Muscle of leg (tissue), 11 donors: ENCODE results near the gene CGB8. TPM values are rescaled to one million over a fixed set of nuclear protein-coding genes. Genes with fewer than 3 reads are reported as not detected.

ENCODE experiments used
- DNase-seq: peaks from one replicate; pipeline ENCODE4 v3.0.0; 2013
- H3K27ac ChIP-seq: one replicate; pipeline ENCODE4 v1.5.1; 2013; ENCODE audit warnings: mild to moderate bottlenecking, low read length, control low read depth
- H3K27me3 ChIP-seq: one replicate; pipeline ENCODE4 v1.6.1; 2013; ENCODE audit warnings: low read length; ENCODE audit not compliant: control insufficient read depth, insufficient read depth
- H3K36me3 ChIP-seq: one replicate; pipeline ENCODE4 v1.6.1; 2013; ENCODE audit warnings: low read length; ENCODE audit not compliant: control insufficient read depth, insufficient read depth
- H3K4me1 ChIP-seq: one replicate; pipeline ENCODE4 v1.6.1; 2013; ENCODE audit warnings: low read length; ENCODE audit not compliant: control insufficient read depth, insufficient read depth
- H3K4me3 ChIP-seq: one replicate; pipeline ENCODE4 v1.5.1; 2013; ENCODE audit warnings: low read length, control low read depth
- H3K9me3 ChIP-seq: replicated peaks from 2 replicates; pipeline ENCODE4 v1.6.1; 2013; ENCODE audit warnings: low read depth, low read length; ENCODE audit not compliant: control insufficient read depth
- WGBS: methylation state at CpG from one replicate; pipeline ENCODE4 v1.1.5; 2013; ENCODE audit warnings: missing lambda C conversion rate; ENCODE audit not compliant: insufficient coverage; 5-methylcytosine and 5-hydroxymethylcytosine counted together
- polyA plus RNA-seq, 8 donors: library from polyadenylated mRNA; unstranded; fragments of 120-200 nt; gene quantifications; one replicate each; pipeline versions ENCODE4 v1.2.1 to v1.2.3, GENCODE V29; 2013; ENCODE audit warnings: inconsistent platforms in 1 of 8, low replicate concordance in 1 of 8; ENCODE audit not compliant: insufficient read length in 8 of 8, insufficient read depth in 1 of 8
- total RNA-seq: library from RNA; stranded (reverse); fragments of 120-200 nt; gene quantifications from one replicate; pipeline ENCODE4 v1.2.4, GENCODE V29; 2013

The CGB8 gene
- total and polyA plus RNA-seq, 9 donors: 0.20 to 0.58 (median 0.27) TPM; not detected in 4

GRCh38 chr19:49009828-49010227 is 39.1 kb downstream of the CGB8 start:
- DNase-seq: no peak
- no peak overlapping the region for H3K27ac ChIP-seq
- WGBS: 94% methylated on average over 17 of the region's 18 CpGs
- H3K4me1 ChIP-seq: no peaks in the 10 kb centered on the region
- peaks cover 72% of the 10 kb centered on the region for H3K36me3 ChIP-seq
- H3K9me3 ChIP-seq: no peaks in the 10 kb centered on the region
- no peaks in the 10 kb centered on the region for H3K27me3 ChIP-seq
- no peak overlapping the region for H3K4me3 ChIP-seq

- Histone ChIP-seq H3K27ac (no peak overlapping the region), H3K27me3 (no peaks in the 10 kb centered on the region), H3K36me3 (peaks cover 77% of the 10 kb centered on the region), H3K4me1 (no peaks in the 10 kb centered on the region), H3K9me3 (no peaks in the 10 kb centered on the region), H3K4me3 (no peak overlapping the region)
- DNase-seq: no peak
- WGBS: 97% methylated on average over 21 of the region's 22 CpGs
Measured at GRCh38 chr19:49006905-49007304, 42.0 kb downstream of the CGB8 start.

- no peak for DNase-seq
- H3K4me3 ChIP-seq: no peak overlapping the region
- peaks cover 65% of the 10 kb centered on the region for H3K36me3 ChIP-seq
- WGBS: 96% methylated on average over 6 of the region's 7 CpGs
- no peaks in the 10 kb centered on the region for H3K27me3 ChIP-seq
- no peaks in the 10 kb centered on the region for H3K4me1 ChIP-seq
- no peak overlapping the region for H3K27ac ChIP-seq
- no peaks in the 10 kb centered on the region for H3K9me3 ChIP-seq
Measured at GRCh38 chr19:49004964-49005614, 43.8 kb downstream of the CGB8 start.

- no peak overlapping the region for H3K27ac ChIP-seq
- no peak for DNase-seq
- 98% methylated on average over 14 of the region's 15 CpGs for WGBS
- peaks cover 65% of the 10 kb centered on the region for H3K36me3 ChIP-seq
- no peaks in the 10 kb centered on the region for H3K27me3 ChIP-seq
- H3K4me3 ChIP-seq: no peak overlapping the region
- no peaks in the 10 kb centered on the region for H3K9me3 ChIP-seq
- no peaks in the 10 kb centered on the region for H3K4me1 ChIP-seq
Measured at GRCh38 chr19:49004133-49004532, 44.8 kb downstream of the CGB8 start.

GRCh38 chr19:48999481-49000325 is 49.2 kb downstream of the CGB8 start:
- Histone ChIP-seq H3K4me1 (peaks cover 3% of the 10 kb centered on the region), H3K9me3 (no peaks in the 10 kb centered on the region), H3K27ac (no peak overlapping the region), H3K36me3 (peaks cover 41% of the 10 kb centered on the region), H3K27me3 (no peaks in the 10 kb centered on the region), H3K4me3 (no peak overlapping the region)
- no peak for DNase-seq
- WGBS: 53% methylated on average over 10 of the region's 16 CpGs

- WGBS: 82% methylated on average over 5 of the region's 5 CpGs
- no peak overlapping the region for H3K27ac ChIP-seq
Measured at GRCh38 chr19:48997972-48998371, 50.9 kb downstream of the CGB8 start.

More at GRCh38 chr19:48997972-48998371, 50.9 kb downstream of the CGB8 start:
- no peaks in the 10 kb centered on the region for H3K27me3 ChIP-seq
- no peak for DNase-seq
- H3K4me1 ChIP-seq: peaks cover 10% of the 10 kb centered on the region
- no peaks in the 10 kb centered on the region for H3K9me3 ChIP-seq
- H3K4me3 ChIP-seq: no peak overlapping the region
- peaks cover 26% of the 10 kb centered on the region for H3K36me3 ChIP-seq

Other genes starting within 250 kb of the CGB8 start
- 18.8 TPM for gene BCAT2, start 238.1 kb downstream of the CGB8 start, total RNA-seq
- gene BCAT2, start 238.1 kb downstream of the CGB8 start, polyA plus RNA-seq: 10 to 100 TPM; 21.2 to 32.7 (median 24.6) TPM
- gene HSD17B14, start 212.6 kb downstream of the CGB8 start, total RNA-seq: 2.7 TPM
- gene HSD17B14, start 212.6 kb downstream of the CGB8 start, polyA plus RNA-seq: 1 to 10 TPM; 1.9 to 8.3 (median 4.3) TPM
- gene PLEKHA4, start 180.5 kb downstream of the CGB8 start, total RNA-seq: 18.7 TPM
- gene PLEKHA4, start 180.5 kb downstream of the CGB8 start, polyA plus RNA-seq: 10 to 100 TPM; 34.9 to 59.0 (median 38.4) TPM
- gene PPP1R15A, start 176.7 kb downstream of the CGB8 start, total RNA-seq: 32.2 TPM
- gene PPP1R15A, start 176.7 kb downstream of the CGB8 start, polyA plus RNA-seq: 10 to 100 TPM; 49.0 to 84.7 (median 57.3) TPM
- gene TULP2, start 150.4 kb downstream of the CGB8 start, total RNA-seq: 0.09 TPM
- under 1 TPM in 7 of 8 donors, not detected in 1; 0.13 to 0.88 (median 0.46) TPM for gene TULP2, start 150.4 kb downstream of the CGB8 start, polyA plus RNA-seq
- 97.3 TPM for gene NUCB1, start 148.8 kb downstream of the CGB8 start, total RNA-seq
- gene NUCB1, start 148.8 kb downstream of the CGB8 start, polyA plus RNA-seq: 100 to 1,000 TPM; 141 to 216 (median 175) TPM
- gene DHDH, start 115.4 kb downstream of the CGB8 start, total RNA-seq: 0.31 TPM
- gene DHDH, start 115.4 kb downstream of the CGB8 start, polyA plus RNA-seq: 1 to 10 TPM in 1 of 8 donors, under 1 TPM in 7; 0.20 to 1.9 (median 0.42) TPM
- 27.1 TPM for gene BAX, start 94.2 kb downstream of the CGB8 start, total RNA-seq
- gene BAX, start 94.2 kb downstream of the CGB8 start, polyA plus RNA-seq: 10 to 100 TPM; 33.9 to 52.4 (median 44.7) TPM
- 786 TPM for gene FTL, start 83.8 kb downstream of the CGB8 start, total RNA-seq
- gene FTL, start 83.8 kb downstream of the CGB8 start, polyA plus RNA-seq: 100 to 1,000 TPM; 576 to 914 (median 741) TPM
- 43.8 TPM for gene GYS1, start 55.8 kb downstream of the CGB8 start, total RNA-seq
- 10 to 100 TPM; 47.3 to 87.3 (median 65.3) TPM for gene GYS1, start 55.8 kb downstream of the CGB8 start, polyA plus RNA-seq
- gene RUVBL2, start 55.2 kb downstream of the CGB8 start, total RNA-seq: 63.8 TPM
- 10 to 100 TPM; 55.3 to 72.5 (median 66.9) TPM for gene RUVBL2, start 55.2 kb downstream of the CGB8 start, polyA plus RNA-seq
- gene LHB, start 32.0 kb downstream of the CGB8 start, total RNA-seq: not detected
- not detected for gene LHB, start 32.0 kb downstream of the CGB8 start, polyA plus RNA-seq
- gene CGB3, start 24.8 kb downstream of the CGB8 start, total RNA-seq: 0.22 TPM
- gene CGB3, start 24.8 kb downstream of the CGB8 start, polyA plus RNA-seq: under 1 TPM in 2 of 8 donors, not detected in 6; 0.57 to 0.60 TPM
- gene CGB2, start 17.2 kb downstream of the CGB8 start, total RNA-seq: not detected
- under 1 TPM in 1 of 8 donors, not detected in 7; 0.27 TPM for gene CGB2, start 17.2 kb downstream of the CGB8 start, polyA plus RNA-seq
- not detected for gene CGB1, start 12.2 kb downstream of the CGB8 start, total RNA-seq
- gene CGB1, start 12.2 kb downstream of the CGB8 start, polyA plus RNA-seq: not detected
- 0.40 TPM for gene CGB5, start 5.3 kb downstream of the CGB8 start, total RNA-seq
- gene CGB5, start 5.3 kb downstream of the CGB8 start, polyA plus RNA-seq: 1 to 10 TPM in 1 of 8 donors, under 1 TPM in 2, not detected in 5; 0.23 to 1.4 (median 0.63) TPM
- 0.53 TPM for gene CGB7, start 8.6 kb upstream of the CGB8 start, total RNA-seq
- gene CGB7, start 8.6 kb upstream of the CGB8 start, polyA plus RNA-seq: 1 to 10 TPM in 4 of 8 donors, under 1 TPM in 4; 0.34 to 1.4 (median 0.87) TPM
- gene NTF4, start 15.7 kb upstream of the CGB8 start, total RNA-seq: 1.6 TPM
- gene NTF4, start 15.7 kb upstream of the CGB8 start, polyA plus RNA-seq: 1 to 10 TPM; 2.5 to 5.2 (median 3.6) TPM
- 2.8 TPM for gene KCNA7, start 23.6 kb upstream of the CGB8 start, total RNA-seq
- gene KCNA7, start 23.6 kb upstream of the CGB8 start, polyA plus RNA-seq: 1 to 10 TPM; 4.4 to 8.1 (median 6.4) TPM
- gene SNRNP70, start 36.3 kb upstream of the CGB8 start, total RNA-seq: 157 TPM
- 100 to 1,000 TPM; 173 to 276 (median 221) TPM for gene SNRNP70, start 36.3 kb upstream of the CGB8 start, polyA plus RNA-seq
- 11.6 TPM for gene LIN7B, start 65.3 kb upstream of the CGB8 start, total RNA-seq
- gene LIN7B, start 65.3 kb upstream of the CGB8 start, polyA plus RNA-seq: 10 to 100 TPM in 6 of 8 donors, 1 to 10 TPM in 2; 9.6 to 14.4 (median 11.2) TPM
- gene C19orf73, start 70.0 kb upstream of the CGB8 start, total RNA-seq: 0.35 TPM
- gene C19orf73, start 70.0 kb upstream of the CGB8 start, polyA plus RNA-seq: 1 to 10 TPM in 2 of 8 donors, under 1 TPM in 6; 0.33 to 1.2 (median 0.72) TPM
- 5.5 TPM for gene PPFIA3, start 70.4 kb upstream of the CGB8 start, total RNA-seq
- 10 to 100 TPM in 1 of 8 donors, 1 to 10 TPM in 7; 7.2 to 11.1 (median 8.3) TPM for gene PPFIA3, start 70.4 kb upstream of the CGB8 start, polyA plus RNA-seq
- gene HRC, start 106.3 kb upstream of the CGB8 start, total RNA-seq: 105 TPM
- gene HRC, start 106.3 kb upstream of the CGB8 start, polyA plus RNA-seq: 100 to 1,000 TPM; 106 to 172 (median 135) TPM
- 13.1 TPM for gene TRPM4, start 108.7 kb upstream of the CGB8 start, total RNA-seq
- gene TRPM4, start 108.7 kb upstream of the CGB8 start, polyA plus RNA-seq: 10 to 100 TPM; 24.0 to 52.5 (median 36.4) TPM